Left lung (tissue), 10 donors: ENCODE measurements around the gene ATPAF1. TPM values are rescaled to one million over a fixed set of nuclear protein-coding genes. Genes with fewer than 3 reads are reported as not detected.

Source experiments
- ATAC-seq: fragments of 200-7000 bp; cut with Tn5 transposase; one replicate; pipeline ENCODE4 v1.9.1; 2020; ENCODE audit warnings: moderate library complexity
- DNase-seq, 4 donors: peaks; one replicate each; pipeline ENCODE4 v3.0.0-alpha.2; 2013 to 2020
- H3K27ac ChIP-seq, 2 donors: fragments of 200-600 bp; sonication (generic) in 1 of 2; one replicate each; pipeline versions ENCODE4 v1.5.0 to v1.8.0; 2020 to 2021
- H3K27me3 ChIP-seq, 2 donors: fragments of 200-600 bp; sonication (generic) in 1 of 2; one replicate each; pipeline versions ENCODE4 v1.5.0 to v1.8.0; 2020 to 2021
- H3K36me3 ChIP-seq, 2 donors: fragments of 200-600 bp; sonication (generic) in 1 of 2; one replicate each; pipeline versions ENCODE4 v1.5.0 to v1.8.0; 2020 to 2021
- H3K4me1 ChIP-seq, 2 donors: fragments of 200-600 bp; one replicate each; pipeline ENCODE4 v1.8.0; 2021
- H3K4me3 ChIP-seq, 2 donors: fragments of 200-600 bp; sonication (generic) in 1 of 2; one replicate each; pipeline versions ENCODE4 v1.5.0 to v1.8.0; 2020 to 2021; ENCODE audit warnings: mild to moderate bottlenecking in 1 of 2
- H3K9me3 ChIP-seq, 2 donors: fragments of 200-600 bp; sonication (generic) in 1 of 2; one replicate each; pipeline versions ENCODE4 v1.5.0 to v1.8.0; 2020 to 2021
- CTCF ChIP-seq, 2 donors: fragments of 200-600 bp; sonication (generic) in 1 of 2; IDR thresholded peaks; one replicate each; pipeline versions ENCODE4 v1.5.0 to v1.8.0; 2021; ENCODE audit warnings: antibody characterized with exemption in 2 of 2
- intact Hi-C, 2 donors: fragments of 100-400 bp; cut with DNase I; formaldehyde crosslinking; loops; one replicate each; pipeline versions ENCODE4 v1.11.2 to v1.14.2; 2022
- polyA plus RNA-seq, 6 donors: library from polyadenylated mRNA; unstranded; fragments of 120-200 nt; gene quantifications; one replicate each; pipeline ENCODE4 v1.2.1, GENCODE V29; 2013; ENCODE audit not compliant: insufficient read length in 6 of 6
- total RNA-seq, 2 donors: library from RNA; stranded (reverse); fragmentation: NEBNext Ultra II Directional; extraction: Animal tissue kit (Norgen Biotek cat#: 25700); gene quantifications; one replicate each; pipeline ENCODE4 v1.2.1, GENCODE V29; 2021
- donor health status: DM: no; HTN: yes; CAD: no.
- donor health status: DM: no; HTN: no; CAD: no.

The ATPAF1 gene
- total and polyA plus RNA-seq, 8 donors = 34.3 to 90.0 (median 76.4) TPM

GRCh38 chr1:46606255-46606965 lies 61.8 kb downstream of the ATPAF1 start:
- ATAC-seq = no peak

GRCh38 chr1:46605232-46605631 lies 62.9 kb downstream of the ATPAF1 start:
- Histone ChIP-seq H3K36me3 (peaks cover 0 to 30% of the 10 kb centered on the region in 2 donors), H3K4me1 (peaks cover 13 to 42% of the 10 kb centered on the region in 2 donors), H3K4me3 (no peak overlapping the region), H3K27me3 (no peaks in the 10 kb centered on the region), H3K9me3 (no peaks in the 10 kb centered on the region), H3K27ac (no peak overlapping the region)
- no peak for DNase-seq
- no peak for ATAC-seq
- intact Hi-C loops = no loop called here
- TF ChIP-seq CTCF (IDR thresholded peaks at IDR 0.05) = no peak

More at GRCh38 chr1:46606255-46606965, 61.8 kb downstream of the ATPAF1 start:
- TF ChIP-seq CTCF (IDR thresholded peaks at IDR 0.05) = no peak
- intact Hi-C loops = no loop called here
- DNase-seq = no peak
- Histone ChIP-seq H3K4me3 (no peak overlapping the region), H3K4me1 (peaks cover 13 to 35% of the 10 kb centered on the region in 2 donors), H3K36me3 (peaks cover 0 to 35% of the 10 kb centered on the region in 2 donors), H3K9me3 (no peaks in the 10 kb centered on the region), H3K27ac (no peak overlapping the region), H3K27me3 (no peaks in the 10 kb centered on the region)

GRCh38 chr1:46603858-46604549 lies 64.2 kb downstream of the ATPAF1 start, which contains the start of gene MKNK1:
MKNK1 (minus strand) TSS chr1:46604268; CDS start chr1:46583327, 20,941 bp downstream.
- DNase-seq (peak; percentile 95 to 100 (median 99)), ATAC-seq (peak; percentile 99)
- H3K27me3 ChIP-seq = no peaks in the 10 kb centered on the region
- peak within 1 kb of the TSS; percentile 73 to 80 for H3K4me3 ChIP-seq
- H3K9me3 ChIP-seq = no peaks in the 10 kb centered on the region
- H3K36me3 ChIP-seq = peaks cover 0 to 17% of the 10 kb centered on the region in 2 donors
- no peak for TF ChIP-seq CTCF (IDR thresholded peaks at IDR 0.05)
- peaks cover 13 to 55% of the 10 kb centered on the region in 2 donors for H3K4me1 ChIP-seq
- intact Hi-C loops = no loop called here
- H3K27ac ChIP-seq = peak within 1 kb of the TSS; percentile 66 to 89

- intact Hi-C loops = no loop called here
- H3K4me1 ChIP-seq = peaks cover 13 to 58% of the 10 kb centered on the region in 2 donors
- H3K27ac ChIP-seq = peak overlapping the region; percentile 40 to 89
- peak overlapping the region; percentile 73 to 80 for H3K4me3 ChIP-seq
- no peaks in the 10 kb centered on the region for H3K9me3 ChIP-seq
- peaks cover 0 to 12% of the 10 kb centered on the region in 2 donors for H3K36me3 ChIP-seq
- no peaks in the 10 kb centered on the region for H3K27me3 ChIP-seq
- DNase-seq (no peak), ATAC-seq (peak; percentile 41)
- TF ChIP-seq CTCF (IDR thresholded peaks at IDR 0.05) = no peak
Observed at GRCh38 chr1:46603481-46603857, 64.7 kb downstream of the ATPAF1 start.
